HepG2 (cell line): ENCODE measurements around the gene ABCC5. TPM values are rescaled to one million over a fixed set of nuclear protein-coding genes. Genes with fewer than 3 reads are reported as not detected.
A peak's percentile ranks its signal among the peaks of the same experiment; 100 is the strongest.

Source experiments
- CREB1 ChIP-seq, 2 experiments: fragments of 450-650 bp in 1 of 2; IDR thresholded peaks; 2 replicates each; pipeline ENCODE4 v1.6.1; 2016 to 2017; ENCODE audit warnings: control low read depth in 1 of 2, mild to moderate bottlenecking in 1 of 2, missing compliant biosample characterization in 1 of 2, missing genetic modification characterization in 1 of 2
- CSRNP1 ChIP-seq: sonication (generic); formaldehyde crosslinking; IDR thresholded peaks from 2 replicates; pipeline ENCODE4 v1.8.1; 2023; ENCODE audit warnings: mild to moderate bottlenecking, missing genetic modification reagents
- E2F2 ChIP-seq: sonication (generic); formaldehyde crosslinking; IDR thresholded peaks from 2 replicates; pipeline ENCODE4 v1.4.0; 2020; ENCODE audit warnings: missing genetic modification reagents, borderline replicate concordance
- KLF12 ChIP-seq: sonication (generic); formaldehyde crosslinking; IDR thresholded peaks from 2 replicates; pipeline ENCODE4 v1.4.0; 2020; ENCODE audit warnings: missing genetic modification reagents, borderline replicate concordance
- NCOA1 ChIP-seq: sonication (generic); formaldehyde crosslinking; IDR thresholded peaks from 2 replicates; pipeline ENCODE4 v1.9.0; 2021; ENCODE audit warnings: missing genetic modification reagents
- RFX5 ChIP-seq: IDR thresholded peaks from 2 replicates; pipeline ENCODE4 v1.6.1; 2011; ENCODE audit warnings: low read depth, low read length, improper control_type of control experiment
- ZFP91 ChIP-seq: sonication (generic); formaldehyde crosslinking; IDR thresholded peaks from 2 replicates; pipeline ENCODE4 v1.9.0; 2022; ENCODE audit warnings: missing genetic modification reagents, mild to moderate bottlenecking, borderline replicate concordance
- ZNF275 ChIP-seq: sonication (generic); formaldehyde crosslinking; IDR thresholded peaks from 2 replicates; pipeline ENCODE4 v1.8.0; 2022; ENCODE audit warnings: missing genetic modification reagents, mild to moderate bottlenecking, inconsistent platforms, borderline replicate concordance
- ZNF362 ChIP-seq: sonication (generic); formaldehyde crosslinking; IDR thresholded peaks from 2 replicates; pipeline ENCODE4 v1.4.0; 2020; ENCODE audit warnings: missing genetic modification reagents, mild to moderate bottlenecking, borderline replicate concordance
- ZNF513 ChIP-seq: sonication (generic); formaldehyde crosslinking; conservative IDR thresholded peaks from 2 replicates; pipeline ENCODE4 v1.5.0; 2020; ENCODE audit warnings: missing genetic modification reagents
- ZNF563 ChIP-seq: sonication (generic); formaldehyde crosslinking; IDR thresholded peaks from 2 replicates; pipeline ENCODE4 v1.8.0; 2022; ENCODE audit warnings: mild to moderate bottlenecking, moderate library complexity, missing genetic modification reagents
- ZNF572 ChIP-seq: sonication (generic); formaldehyde crosslinking; IDR thresholded peaks from 2 replicates; pipeline ENCODE4 v1.5.1; 2020; ENCODE audit warnings: mild to moderate bottlenecking, missing genetic modification reagents
- ZSCAN21 ChIP-seq: sonication (generic); formaldehyde crosslinking; IDR thresholded peaks from 2 replicates; pipeline ENCODE4 v1.8.0; 2022; ENCODE audit warnings: mild to moderate bottlenecking, missing genetic modification reagents, moderate library complexity, borderline replicate concordance
- ZSCAN9 ChIP-seq: IDR thresholded peaks from 2 replicates; pipeline ENCODE4 v1.6.1; 2016; ENCODE audit warnings: borderline replicate concordance
- polyA plus RNA-seq, 8 experiments: library from polyadenylated mRNA; depleted of rRNA in 3 of 8; stranded (reverse) in 7 of 8; unstranded in 1 of 8; fragments of >200 nt; fragmentation: Illumina TruSeq in 4 of 8; extraction: Trizol in 4 of 8; gene quantifications; 2 replicates each; pipeline versions ENCODE4 v1.2.1 to v1.2.3, GENCODE V29; 2011 to 2016; ENCODE audit warnings: low read depth in 4 of 8, missing spikeins in 1 of 8, mixed read lengths in 1 of 8; ENCODE audit not compliant: insufficient read depth in 1 of 8
- total RNA-seq, 5 experiments: library from RNA; depleted of rRNA; stranded (reverse); fragments of >200 nt; fragmentation: Illumina TruSeq; extraction: Trizol; gene quantifications; 2 replicates each; pipeline ENCODE4 v1.2.3, GENCODE V29; 2016; ENCODE audit warnings: low read depth in 1 of 5
- TF ChIP-seq, protein P1 (sequence below): sonication (generic); formaldehyde crosslinking; IDR thresholded peaks from 2 replicates; pipeline ENCODE4 v1.5.0; 2020; ENCODE audit warnings: missing genetic modification reagents

ABCC5 gene
- total and polyA plus RNA-seq, 2 of the 13 experiments (the other 11 are each of a cell fraction or from before 2014, with no cell fraction given): 12.5 to 12.7 TPM

- TF ChIP-seq CSRNP1 (CRISPR knock-in tag) (peak; percentile 92), KLF12 (CRISPR knock-in tag) (no peak), ZSCAN21 (peak; percentile 97), NCOA1 (CRISPR knock-in tag) (peak; percentile 97), CREB1 (IDR thresholded peaks at IDR 0.05) (peak; percentile 58; the same call in 1 of the 2 replicates), CREB1 (CRISPR knock-in tag; IDR thresholded peaks at IDR 0.05) (peak; percentile 62), ZNF572 (CRISPR knock-in tag) (no peak), ZNF563 (peak; percentile 87; the same call in 1 of the 2 replicates), ZSCAN9 (peak; percentile 92), ZNF362 (CRISPR knock-in tag) (peak; percentile 72; the same call in 1 of the 2 replicates), ZNF513 (CRISPR knock-in tag) (no peak), E2F2 (CRISPR knock-in tag) (no peak; the same call in 1 of the 2 replicates), ZNF275 (CRISPR knock-in tag) (peak; percentile 32; the same call in 1 of the 2 replicates), RFX5 (peak; percentile 20; the same call in 1 of the 2 replicates), ZFP91 (CRISPR knock-in tag) (peak; percentile 98; the same call in 1 of the 2 replicates)
- TF ChIP-seq, protein P1, sequence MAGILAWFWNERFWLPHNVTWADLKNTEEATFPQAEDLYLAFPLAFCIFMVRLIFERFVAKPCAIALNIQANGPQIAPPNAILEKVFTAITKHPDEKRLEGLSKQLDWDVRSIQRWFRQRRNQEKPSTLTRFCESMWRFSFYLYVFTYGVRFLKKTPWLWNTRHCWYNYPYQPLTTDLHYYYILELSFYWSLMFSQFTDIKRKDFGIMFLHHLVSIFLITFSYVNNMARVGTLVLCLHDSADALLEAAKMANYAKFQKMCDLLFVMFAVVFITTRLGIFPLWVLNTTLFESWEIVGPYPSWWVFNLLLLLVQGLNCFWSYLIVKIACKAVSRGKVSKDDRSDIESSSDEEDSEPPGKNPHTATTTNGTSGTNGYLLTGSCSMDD (CRISPR knock-in tag): no peak
These were observed 133.0 kb downstream of the ABCC5 start, which contains the start of gene PARL (continued) for GRCh38 chr3:183884427-183885296.
